Activated CD8-positive, alpha-beta T cell treated with anti-CD3 and anti-CD28 coated beads for 36 hours (primary cell): ENCODE results near the gene DCST1. TPM values are rescaled to one million over a fixed set of nuclear protein-coding genes. Genes with fewer than 3 reads are reported as not detected.

Experiments used
- ATAC-seq: fragments of 200-7000 bp; cut with Tn5 transposase; one replicate; pipeline ENCODE4 v1.10.0; 2021; ENCODE audit warnings: mild to moderate bottlenecking, moderate library complexity
- CTCF ChIA-PET: fragments of 350-600 bp; sonication (Branson Sonifier 250); formaldehyde crosslinking; loops from one replicate; lab custom pipeline; 2021; ENCODE audit warnings: antibody characterized with exemption; lab: Charles Lee
- POLR2A ChIA-PET: fragments of 350-600 bp; sonication (Branson Sonifier 250); formaldehyde crosslinking; loops from one replicate; lab custom pipeline; 2021; ENCODE audit warnings: antibody characterized with exemption; lab: Charles Lee
- DNase-seq: peaks from one replicate; pipeline ENCODE4 v3.0.0-alpha.2; 2020
- H3K27ac Mint-ChIP-seq: one replicate; pipeline ENCODE4 v1.8.0; 2021; ENCODE audit warnings: mild to moderate bottlenecking, mixed read lengths
- H3K27me3 Mint-ChIP-seq: one replicate; pipeline ENCODE4 v1.8.0; 2021; ENCODE audit warnings: mixed read lengths
- H3K36me3 Mint-ChIP-seq: one replicate; pipeline ENCODE4 v1.8.0; 2021; ENCODE audit warnings: low read depth, mixed read lengths
- H3K4me1 Mint-ChIP-seq: one replicate; pipeline ENCODE4 v1.8.0; 2021; ENCODE audit warnings: low read depth, mixed read lengths
- H3K4me3 Mint-ChIP-seq: one replicate; pipeline ENCODE4 v1.8.0; 2021; ENCODE audit warnings: mild to moderate bottlenecking, moderate library complexity, mixed read lengths
- H3K9me3 Mint-ChIP-seq: one replicate; pipeline ENCODE4 v1.8.0; 2021; ENCODE audit warnings: mixed read lengths
- CTCF ChIP-seq: fragments of 200-600 bp; IDR thresholded peaks from one replicate; pipeline ENCODE4 v1.8.0; 2022; ENCODE audit warnings: antibody characterized with exemption, mild to moderate bottlenecking
- intact Hi-C: fragments of 100-400 bp; cut with micrococcal nuclease; formaldehyde crosslinking; loops from one replicate; pipeline ENCODE4 v1.10.0; 2022
- total RNA-seq, 2 experiments: library from RNA; stranded (reverse); gene quantifications; one replicate each; pipeline ENCODE4 v1.2.3, GENCODE V29; 2021

Gene DCST1
- total RNA-seq, 2 experiments from 2014 or later: not detected

GRCh38 chr1:155030243-155030795 lies 3.3 kb upstream of the DCST1 start:
- intact Hi-C loops: no loop called here
- Mint-ChIP-seq H3K27me3 (no peaks in the 10 kb centered on the region), H3K9me3 (no peaks in the 10 kb centered on the region), H3K4me1 (no peaks in the 10 kb centered on the region), H3K4me3 (no peak overlapping the region), H3K27ac (no peak overlapping the region), H3K36me3 (no peaks in the 10 kb centered on the region)
- DNase-seq (no peak), ATAC-seq (no peak)
- CTCF ChIA-PET: interaction anchor here (0.8 to 1.5 kb wide), 3 partner anchors 13 to 61 kb away, joined by 4 to 6 read pairs (median 4); no protein-coding TSS in a partner anchor
- POLR2A ChIA-PET: interaction anchor here (0.8 to 1.0 kb wide), 2 partner anchors 26 to 69 kb away, joined by 3 read pairs; partner anchors contain the start of gene PYGO2
- TF ChIP-seq CTCF: no peak

- CTCF ChIA-PET: interaction anchor here (0.5 to 1.5 kb wide), 4 partner anchors 13 to 81 kb away, joined by 3 to 4 read pairs (median 4); no protein-coding TSS in a partner anchor
- DNase-seq: no peak
- intact Hi-C loops: no loop called here
- POLR2A ChIA-PET: interaction anchor here (0.8 kb wide), 1 partner anchor 26 kb away, joined by 3 read pairs; no protein-coding TSS in a partner anchor
- TF ChIP-seq CTCF: no peak
- no peak overlapping the region for H3K27ac Mint-ChIP-seq
- H3K4me1 Mint-ChIP-seq: no peaks in the 10 kb centered on the region
- H3K36me3 Mint-ChIP-seq: no peaks in the 10 kb centered on the region
- ATAC-seq: no peak
- H3K9me3 Mint-ChIP-seq: no peaks in the 10 kb centered on the region
- H3K4me3 Mint-ChIP-seq: no peak overlapping the region
- no peaks in the 10 kb centered on the region for H3K27me3 Mint-ChIP-seq
Observed at GRCh38 chr1:155030899-155031298, 2.7 kb upstream of the DCST1 start.

GRCh38 chr1:155032886-155033285 lies 738 bp upstream of the DCST1 start:
- ChIA-PET CTCF (interaction anchor here (0.9 to 1.7 kb wide), 3 partner anchors 15 to 52 kb away, joined by 3 to 6 read pairs (median 4); no protein-coding TSS in a partner anchor), POLR2A (interaction anchor here (1.0 kb wide), 1 partner anchor 18 kb away, joined by 4 read pairs; the partner anchor contains the start of gene ADAM15)
- no peak for TF ChIP-seq CTCF
- ATAC-seq (no peak), DNase-seq (no peak)
- Mint-ChIP-seq H3K36me3 (no peaks in the 10 kb centered on the region), H3K27me3 (peaks cover 1% of the 10 kb centered on the region), H3K27ac (no peak overlapping the region), H3K4me1 (no peaks in the 10 kb centered on the region), H3K4me3 (no peak overlapping the region), H3K9me3 (no peaks in the 10 kb centered on the region)
- intact Hi-C loops: no loop called here

- no peak for ATAC-seq
- Mint-ChIP-seq H3K27ac (no peak overlapping the region), H3K27me3 (peaks cover 5% of the 10 kb centered on the region), H3K36me3 (no peaks in the 10 kb centered on the region), H3K9me3 (no peaks in the 10 kb centered on the region), H3K4me3 (no peak overlapping the region), H3K4me1 (no peaks in the 10 kb centered on the region)
- intact Hi-C loops: no loop called here
- ChIA-PET POLR2A (no interaction called here), CTCF (interaction anchor here (1.4 to 1.7 kb wide), 2 partner anchors 10 to 51 kb away, joined by 6 to 7 read pairs; no protein-coding TSS in a partner anchor)
- no peak for DNase-seq
- TF ChIP-seq CTCF: no peak
Observed at GRCh38 chr1:155034318-155035208, 939 bp downstream of the DCST1 start.
